HG02642 (cell line): ENCODE data around the gene PLA2G6.

Experiments
- ATAC-seq: cut with Tn5 transposase; IDR thresholded peaks from one replicate; pipeline ENCODE4 v1.9.1; 2021; ENCODE audit warnings: mild to moderate bottlenecking; ENCODE audit not compliant: unreplicated experiment, poor library complexity

PLA2G6 gene

DNA sequence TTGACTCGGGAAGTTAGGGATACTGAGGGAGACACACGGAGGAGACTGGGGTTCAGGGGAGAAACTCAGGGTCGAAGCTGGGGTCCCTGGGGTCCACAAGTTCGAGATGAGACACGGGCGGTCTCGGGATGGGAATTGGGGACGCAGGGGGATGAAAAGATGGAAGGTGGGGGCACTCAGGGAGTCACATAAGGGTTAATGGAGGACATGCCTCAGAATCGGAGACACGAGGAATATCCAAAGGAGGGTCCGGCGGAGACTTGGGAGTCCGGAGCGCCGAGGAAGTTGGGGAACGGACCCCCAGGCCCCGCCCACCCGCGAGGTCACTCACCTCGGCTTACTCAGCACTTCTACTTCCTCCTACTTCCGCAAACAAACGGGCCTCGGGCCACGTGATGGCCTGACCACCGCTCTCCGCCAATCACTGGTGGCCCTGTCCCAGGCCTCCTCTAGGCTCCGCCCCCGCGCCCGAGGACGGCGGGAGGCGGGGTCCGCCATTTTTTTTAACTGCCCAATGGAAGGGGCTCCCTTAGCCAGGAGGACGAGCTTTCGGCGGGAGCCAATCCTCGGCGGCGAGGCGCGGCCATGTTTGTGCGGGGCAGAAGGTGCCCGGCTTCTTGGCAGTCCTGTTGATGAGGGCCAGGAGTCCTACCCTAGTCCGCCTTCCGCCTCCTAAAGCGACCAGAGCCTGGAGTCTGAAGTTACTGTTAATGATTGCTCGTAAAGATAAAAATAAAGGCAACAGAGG is at the start of gene PLA2G6:
Gene PLA2G6, minus strand, starts transcription at position 378 of the 748 bp plus-strand sequence. CDS start 12,404 bp downstream, outside the sequence.
- ATAC-seq, result peak; percentile 87

GRCh38 chr22:38230916-38231315 is 49.3 kb upstream of the PLA2G6 start:
- no peak for ATAC-seq

- no peak for ATAC-seq
These were observed 48.6 kb upstream of the PLA2G6 start for GRCh38 chr22:38230108-38230825.

GRCh38 chr22:38228873-38229740 is 47.5 kb upstream of the PLA2G6 start:
- ATAC-seq, result no peak

GRCh38 chr22:38228326-38228872 is 46.8 kb upstream of the PLA2G6 start:
- ATAC-seq, result no peak

DNA sequence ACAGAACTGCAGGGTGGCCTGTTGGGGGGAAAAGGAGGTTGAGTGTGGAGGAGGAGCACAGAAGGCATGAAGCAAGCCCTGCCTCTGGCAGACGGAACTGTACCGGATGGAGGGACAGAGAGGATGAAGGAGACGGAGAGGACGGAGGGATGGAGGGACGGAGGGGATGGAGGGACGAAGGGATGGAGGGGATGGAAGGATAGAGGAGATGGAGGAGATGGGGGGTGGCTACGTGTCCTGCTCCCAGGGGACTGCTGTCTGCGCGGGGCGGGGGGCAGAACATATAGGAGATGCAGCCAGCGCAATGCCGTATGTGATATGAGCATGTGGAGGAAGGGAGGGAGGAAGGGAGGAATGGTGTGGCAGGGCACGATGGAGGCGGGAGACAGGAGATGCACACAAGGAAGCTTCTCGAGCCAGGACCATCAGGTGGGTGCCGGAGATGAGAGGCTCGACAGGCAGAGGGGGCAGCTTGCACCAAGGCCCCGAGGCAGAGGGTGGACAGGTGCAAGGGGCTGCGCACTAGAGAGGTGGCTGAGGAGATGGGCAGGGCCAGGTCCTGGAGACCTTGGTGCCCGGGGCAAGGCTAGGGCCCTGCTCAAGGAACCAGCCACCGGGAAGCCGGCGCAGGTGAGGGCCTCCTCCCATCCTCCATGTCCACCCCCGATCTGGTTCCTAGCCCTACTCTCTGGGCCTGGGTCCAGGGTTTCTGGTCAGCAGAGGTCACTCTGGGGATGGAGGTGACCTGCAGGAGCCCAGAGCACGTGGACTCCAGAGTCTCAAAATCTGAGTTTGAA is 45.4 kb upstream of the PLA2G6 start:
- ATAC-seq, result no peak

- ATAC-seq, result no peak
These were observed 41.8 kb upstream of the PLA2G6 start for GRCh38 chr22:38223289-38223960.

DNA sequence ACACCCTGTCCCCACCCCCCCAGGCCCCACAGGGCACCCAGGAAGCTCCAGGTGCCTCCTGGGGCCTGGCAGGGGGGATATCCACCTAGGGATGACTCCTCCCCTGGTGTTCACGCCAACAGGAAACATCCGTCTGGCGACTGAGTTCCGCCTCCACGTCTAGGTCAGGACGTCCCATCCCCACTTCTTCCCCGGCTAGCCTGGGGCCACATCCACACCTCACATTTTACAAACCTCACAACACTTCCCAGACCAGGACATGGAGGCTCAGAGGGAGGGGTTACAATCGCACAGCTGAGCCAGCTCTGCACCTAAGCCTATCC is 41.1 kb upstream of the PLA2G6 start:
- no peak for ATAC-seq

DNA sequence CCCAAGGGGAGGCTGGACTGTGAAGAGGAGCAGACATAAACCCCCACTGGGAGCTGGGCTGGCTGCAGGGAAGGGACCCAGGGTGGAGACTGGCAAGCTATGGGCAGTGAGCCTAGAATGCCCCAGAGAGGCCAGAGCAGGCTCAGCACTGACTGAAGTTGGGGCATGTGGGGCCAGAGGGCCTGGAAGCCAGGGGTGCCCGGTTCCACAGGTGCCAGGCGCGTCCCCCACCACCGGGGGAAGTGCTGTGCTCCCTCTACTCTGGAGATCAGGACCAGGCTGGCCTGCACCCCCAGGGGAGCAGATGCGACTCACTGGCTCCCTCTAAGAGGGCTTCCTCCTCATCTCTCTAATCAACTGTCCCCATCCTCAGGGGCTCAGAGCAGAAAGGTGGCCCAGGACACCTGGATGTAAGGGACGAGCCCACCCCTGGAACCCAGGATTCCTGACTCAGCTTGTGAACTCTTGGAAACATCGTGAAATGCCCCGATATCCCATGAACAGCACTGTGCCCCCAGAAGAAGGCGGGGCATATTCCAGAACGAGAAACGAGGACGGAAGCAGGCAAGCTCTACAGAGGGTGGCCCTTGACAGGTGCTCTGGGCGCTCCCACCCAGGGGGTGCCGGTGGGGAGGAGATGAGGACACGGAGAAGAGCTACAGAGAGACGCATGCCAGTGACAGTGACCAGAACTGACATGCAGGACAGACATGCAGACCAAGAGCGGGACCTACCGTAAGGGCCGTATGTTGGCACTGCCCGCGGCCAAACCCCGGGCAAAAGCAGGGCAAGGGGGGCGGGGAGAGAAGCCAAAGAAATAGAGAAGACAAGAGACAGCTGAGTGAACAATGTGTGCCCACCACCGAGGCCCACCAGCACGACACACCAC is 40.5 kb upstream of the PLA2G6 start:
- ATAC-seq, result no peak

DNA sequence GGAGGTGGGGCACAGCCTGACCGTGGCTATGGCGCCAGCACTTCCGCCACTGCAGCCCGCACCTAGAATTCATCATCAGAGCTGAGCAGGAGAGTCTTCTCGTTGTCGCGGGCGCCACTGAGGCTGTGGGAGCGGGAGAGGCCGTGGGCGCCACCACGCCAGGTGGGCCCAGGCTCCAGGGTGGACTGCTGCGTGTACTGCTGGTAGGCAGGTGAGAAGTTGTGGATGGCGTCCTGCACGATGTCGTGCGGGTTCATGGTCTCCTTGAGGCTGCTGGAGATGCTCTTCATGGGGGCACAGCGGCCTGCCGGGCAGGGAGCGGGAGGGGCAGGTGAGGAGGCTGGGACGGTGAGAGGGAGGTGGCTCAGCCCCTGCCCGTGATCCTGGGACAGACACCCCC is 39.8 kb upstream of the PLA2G6 start:
- ATAC-seq, result no peak

- no peak for ATAC-seq
These were observed 39.2 kb upstream of the PLA2G6 start for GRCh38 chr22:38220653-38221386.

DNA sequence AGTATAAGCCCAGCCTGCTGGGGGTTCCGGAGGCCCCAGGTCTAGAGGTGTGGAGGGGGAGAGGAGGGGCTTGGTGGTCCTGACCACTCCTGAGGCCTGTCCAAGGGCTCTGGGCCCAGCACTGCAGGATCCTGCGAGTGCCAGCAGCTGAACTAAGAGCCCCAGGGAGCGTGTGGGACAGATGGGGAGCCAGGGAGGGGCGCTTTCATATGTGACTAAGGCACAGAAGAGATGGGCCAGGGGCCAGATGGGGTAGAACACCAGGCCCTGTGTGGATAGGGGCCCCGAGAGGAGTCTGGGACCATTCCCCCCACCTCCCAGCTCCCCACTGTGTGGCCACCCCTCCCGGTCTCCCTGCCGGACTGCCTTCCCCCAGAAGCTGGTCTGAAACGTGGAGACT is 38.5 kb upstream of the PLA2G6 start:
- ATAC-seq, result no peak

GRCh38 chr22:38219632-38220031 is 38.0 kb upstream of the PLA2G6 start:
- no peak for ATAC-seq

- ATAC-seq, result no peak
These were observed 37.3 kb upstream of the PLA2G6 start for GRCh38 chr22:38218661-38219622.

- ATAC-seq, result no peak
These were observed 33.8 kb upstream of the PLA2G6 start for GRCh38 chr22:38215156-38216038.
